Heart left ventricle (tissue), 16 donors: ENCODE measurements around the gene CHRNE. TPM values are rescaled to one million over a fixed set of nuclear protein-coding genes. Genes with fewer than 3 reads are reported as not detected.

Experiments
- ATAC-seq, 4 donors: fragments of 200-7000 bp; cut with Tn5 transposase; one replicate each; pipeline ENCODE4 v1.9.1; 2020 to 2022; ENCODE audit warnings: moderate library complexity in 4 of 4, mild to moderate bottlenecking in 3 of 4, moderate number of reproducible peaks in 1 of 4
- DNase-seq, 5 donors: peaks; one replicate each; pipeline ENCODE4 v3.0.0-alpha.2; 2020
- H3K27ac ChIP-seq, 12 donors: fragments of 200-600 bp; sonication (generic) in 4 of 12; one replicate each; pipeline versions ENCODE4 v1.5.0 to v1.8.0; 2016 to 2022; ENCODE audit warnings: mild to moderate bottlenecking in 2 of 12
- H3K27me3 ChIP-seq, 9 donors: fragments of 200-600 bp; sonication (generic) in 2 of 9; one replicate each; pipeline versions ENCODE4 v1.5.1 to v1.8.0; 2016 to 2022; ENCODE audit warnings: mild to moderate bottlenecking in 3 of 9
- H3K36me3 ChIP-seq, 9 donors: fragments of 200-600 bp; sonication (generic) in 2 of 9; one replicate each; pipeline versions ENCODE4 v1.5.0 to v1.8.0; 2018 to 2022; ENCODE audit warnings: mild to moderate bottlenecking in 2 of 9
- H3K4me1 ChIP-seq, 12 donors: fragments of 200-600 bp; sonication (generic) in 4 of 12; one replicate each; pipeline versions ENCODE4 v1.5.0 to v1.8.0; 2016 to 2022; ENCODE audit warnings: mild to moderate bottlenecking in 3 of 12
- H3K4me3 ChIP-seq, 12 donors: fragments of 200-600 bp; sonication (generic) in 4 of 12; one replicate each; pipeline versions ENCODE4 v1.5.0 to v1.8.0; 2017 to 2022; ENCODE audit warnings: mild to moderate bottlenecking in 9 of 12, moderate library complexity in 4 of 12
- H3K9me3 ChIP-seq, 12 donors: fragments of 200-600 bp; sonication (generic) in 4 of 12; one replicate each; pipeline versions ENCODE4 v1.5.0 to v1.8.0; 2016 to 2022; ENCODE audit warnings: mild to moderate bottlenecking in 1 of 12
- POLR2A ChIP-seq, 2 donors: fragments of 450-650 bp; IDR thresholded peaks; one replicate each; pipeline ENCODE4 v1.6.1; 2017; ENCODE audit warnings: antibody characterized with exemption in 2 of 2, mild to moderate bottlenecking in 2 of 2, moderate library complexity in 2 of 2
- WGBS, 4 donors: extraction: QIAGEN DNeasy Blood & Tissue Kit in 2 of 4; methylation state at CpG; one replicate each; pipeline versions ENCODE4 v1.1.5 to v1.1.7; 2013 to 2018; 5-methylcytosine and 5-hydroxymethylcytosine counted together
- intact Hi-C, 10 donors: fragments of 100-400 bp; cut with DNase I; formaldehyde crosslinking; loops; one replicate each; pipeline versions ENCODE4 v1.11.1 to v1.14.2; 2022
- polyA plus RNA-seq, 2 donors: library from polyadenylated mRNA; stranded (reverse); fragments of 200-250 nt; gene quantifications; one replicate each; pipeline ENCODE4 v1.2.3, GENCODE V29; 2013
- total RNA-seq, 9 donors: library from RNA; depleted of rRNA in 2 of 9; stranded (reverse); fragments of >200 nt in 2 of 9; fragmentation: NEBNext Ultra II Directional in 3 of 9; extraction: Animal tissue kit (Norgen Biotek cat#: 25700) in 3 of 9; gene quantifications; one replicate each; pipeline versions ENCODE4 v1.1.0 to v1.2.4, GENCODE V29; 2016 to 2023
- TF ChIP-seq, protein P1 (sequence below), 12 donors: fragments of 200-600 bp; sonication (generic) in 4 of 12; IDR thresholded peaks; one replicate each; pipeline versions ENCODE4 v1.5.0 to v1.8.0; 2018 to 2022; ENCODE audit warnings: antibody characterized with exemption in 12 of 12, mild to moderate bottlenecking in 5 of 12
- donor health status: ischemic (EF 13 %, LVEDD 7.1; RV severe dilation, severe dysfunction).
- donor health status: healthy with polysubstance abuse.
- donor health status: DM: no; HTN: yes; CAD: no.
- donor health status: DM: no; HTN: no; CAD: no.
- donor health status: ischemic (EF 25% LVEDD 6.9; RV normal size, moderate dysfunction).
- donor health status: ischemic (EF 25% LVEDD 5.7; RV mildly dilated, moderate dysfunction).
- donor health status: healthy.
- donor health status: DM: yes; HTN: yes; CAD: no.
- donor health status: ischemic (EF 35%, LVEDD 5.7; RV mildly dilated, moderate dysfunction).
- donor health status: nonischemic (EF 11% LVEDD 7.7; RV severe dilation, severe dysfunction).
- donor health status: DM: yes; HTN: yes; CAD: no.
- donor health status: PGD.
- donor health status: ischemic (EF 29% LVEDD 5.4; RV normal size, mild dysfunction).
- donor health status: nonischemic (EF 23%, LVEDD 6.1; RV moderate dilation, normal function).

The CHRNE gene
- total and polyA plus RNA-seq, 11 donors = 0.23 to 1.4 (median 0.48) TPM

GRCh38 chr17:4948166-4948930 is 45.5 kb upstream of the CHRNE start, which contains the start of gene PFN1:
TSS of gene PFN1 (minus strand) at chr17:4948530. CDS start at chr17:4948394, 136 bp downstream.
- ATAC-seq (peak; percentile 68 to 81 (median 70)), DNase-seq (peak; percentile 91 to 93 (median 92))
- intact Hi-C loops = loop anchor here in 4 of 10 donors (1.0 to 5.0 kb wide), 4 partner anchors 8 to 48 kb away; partner anchors contain the start of genes RNF167 (in 2 of the 4), SLC25A11 (in 2 of the 4), SPAG7 (in 2 of the 4) and CAMTA2 (in 1 of the 4)
- Histone ChIP-seq H3K36me3 (peaks cover 0 to 36% (median 33%) of the 10 kb centered on the region in 9 donors), H3K9me3 (no peaks in the 10 kb centered on the region), H3K27me3 (no peaks in the 10 kb centered on the region), H3K27ac (peak within 1 kb of the TSS; percentile 96 to 100 (median 99)), H3K4me3 (peak within 1 kb of the TSS; percentile 73 to 100 (median 98)), H3K4me1 (peaks cover 11 to 78% (median 48%) of the 10 kb centered on the region in 12 donors)
- 0 to 1% (median 1%) methylated on average over 21 to 59 of the region's 59 CpGs for WGBS, 4 donors
- peak in 1 of 2 donors; percentile 94 for TF ChIP-seq POLR2A (IDR thresholded peaks at IDR 0.05)
- TF ChIP-seq, protein P1, sequence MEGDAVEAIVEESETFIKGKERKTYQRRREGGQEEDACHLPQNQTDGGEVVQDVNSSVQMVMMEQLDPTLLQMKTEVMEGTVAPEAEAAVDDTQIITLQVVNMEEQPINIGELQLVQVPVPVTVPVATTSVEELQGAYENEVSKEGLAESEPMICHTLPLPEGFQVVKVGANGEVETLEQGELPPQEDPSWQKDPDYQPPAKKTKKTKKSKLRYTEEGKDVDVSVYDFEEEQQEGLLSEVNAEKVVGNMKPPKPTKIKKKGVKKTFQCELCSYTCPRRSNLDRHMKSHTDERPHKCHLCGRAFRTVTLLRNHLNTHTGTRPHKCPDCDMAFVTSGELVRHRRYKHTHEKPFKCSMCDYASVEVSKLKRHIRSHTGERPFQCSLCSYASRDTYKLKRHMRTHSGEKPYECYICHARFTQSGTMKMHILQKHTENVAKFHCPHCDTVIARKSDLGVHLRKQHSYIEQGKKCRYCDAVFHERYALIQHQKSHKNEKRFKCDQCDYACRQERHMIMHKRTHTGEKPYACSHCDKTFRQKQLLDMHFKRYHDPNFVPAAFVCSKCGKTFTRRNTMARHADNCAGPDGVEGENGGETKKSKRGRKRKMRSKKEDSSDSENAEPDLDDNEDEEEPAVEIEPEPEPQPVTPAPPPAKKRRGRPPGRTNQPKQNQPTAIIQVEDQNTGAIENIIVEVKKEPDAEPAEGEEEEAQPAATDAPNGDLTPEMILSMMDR (IDR thresholded peaks at IDR 0.05) = no peak

DNA sequence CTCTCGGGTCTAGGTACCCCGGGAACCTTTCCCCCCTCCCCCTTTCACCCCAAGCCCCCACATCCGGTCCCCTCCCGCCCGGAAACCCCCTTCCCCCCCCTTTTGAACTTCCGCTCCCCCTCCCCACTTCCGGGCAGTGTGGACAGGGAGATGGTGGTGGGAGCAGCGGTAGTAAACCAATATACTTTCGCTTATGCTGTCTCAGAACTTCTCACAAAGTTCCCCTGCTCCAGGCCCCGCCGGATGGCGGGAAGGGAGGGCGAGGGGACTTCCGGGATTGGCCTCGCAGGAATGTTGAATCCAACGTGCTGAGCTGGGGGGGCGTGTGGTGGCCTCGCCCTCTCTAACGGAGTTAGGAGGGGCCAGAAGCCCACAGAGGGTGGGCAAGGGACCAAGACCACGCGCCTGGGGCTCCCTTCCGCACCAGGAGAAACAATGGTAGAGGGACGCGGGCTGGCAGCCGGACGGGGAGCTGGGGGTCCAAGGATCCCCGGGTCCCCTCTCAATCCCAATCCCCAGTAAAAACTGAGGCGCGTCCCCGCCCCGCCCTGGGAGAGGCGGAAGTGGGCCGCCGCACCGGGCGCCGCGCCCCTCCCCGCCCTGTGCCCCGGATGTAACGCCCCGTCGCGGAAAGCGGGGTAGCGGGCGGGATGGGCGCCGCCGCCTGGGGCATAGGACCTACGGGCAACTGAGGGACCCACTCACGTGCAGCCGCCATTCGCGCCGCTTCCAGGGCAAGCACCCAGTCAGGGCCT is 44.7 kb upstream of the CHRNE start:
- intact Hi-C loops = loop anchor here in 4 of 10 donors (1.0 to 5.0 kb wide), 4 partner anchors 7 to 49 kb away; partner anchors contain the start of genes RNF167 (in 2 of the 4), SLC25A11 (in 2 of the 4), SPAG7 (in 2 of the 4) and CAMTA2 (in 1 of the 4)
- DNase-seq (peak; percentile 60 to 85 (median 70)), ATAC-seq (peak in 3 of 4 donors; percentile 27 to 32 (median 27))
- Histone ChIP-seq H3K27ac (peak overlapping the region; percentile 69 to 100 (median 99)), H3K9me3 (no peaks in the 10 kb centered on the region), H3K4me3 (peak overlapping the region; percentile 73 to 100 (median 98)), H3K4me1 (peaks cover 11 to 75% (median 48%) of the 10 kb centered on the region in 12 donors), H3K36me3 (peaks cover 0 to 44% (median 41%) of the 10 kb centered on the region in 9 donors), H3K27me3 (no peaks in the 10 kb centered on the region)
- no peak for TF ChIP-seq POLR2A (IDR thresholded peaks at IDR 0.05)
- TF ChIP-seq, protein P1 (IDR thresholded peaks at IDR 0.05) = no peak
- 0 to 2% (median 1%) methylated on average over 16 to 56 of the region's 56 CpGs for WGBS, 4 donors

DNA sequence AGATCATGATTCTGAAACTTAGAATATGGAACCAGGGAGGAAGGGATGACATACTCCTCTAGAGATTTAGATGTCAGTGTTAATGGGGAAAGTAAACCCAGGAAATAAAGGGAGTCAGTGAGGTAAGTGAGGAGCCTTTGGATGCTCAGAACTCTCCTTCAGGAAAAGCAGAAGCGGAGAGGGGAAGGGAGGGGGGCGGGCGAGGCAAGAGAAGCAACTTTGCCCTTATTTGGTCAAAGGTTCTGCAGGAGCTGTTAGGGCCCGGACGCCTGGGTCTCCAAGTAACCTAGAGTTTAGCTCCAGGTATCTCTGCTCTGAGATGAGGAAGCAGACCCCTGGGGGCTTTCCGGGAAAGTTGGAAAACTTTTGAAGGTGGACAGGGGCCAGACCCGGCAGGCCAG is 44.1 kb upstream of the CHRNE start:
- DNase-seq = peak in 2 of 5 donors; percentile 30 to 50
- H3K36me3 ChIP-seq = peaks cover 0 to 50% (median 46%) of the 10 kb centered on the region in 9 donors
- no peak for ATAC-seq
- no peaks in the 10 kb centered on the region for H3K9me3 ChIP-seq
- H3K4me3 ChIP-seq = peak overlapping the region; percentile 73 to 100 (median 98)
- no peaks in the 10 kb centered on the region for H3K27me3 ChIP-seq
- peaks cover 11 to 73% (median 47%) of the 10 kb centered on the region in 12 donors for H3K4me1 ChIP-seq
- H3K27ac ChIP-seq = peak overlapping the region; percentile 69 to 100 (median 99)
- TF ChIP-seq, protein P1 (IDR thresholded peaks at IDR 0.05) = no peak
- no peak for TF ChIP-seq POLR2A (IDR thresholded peaks at IDR 0.05)
- WGBS, 4 donors = 3 to 13% (median 6%) methylated on average over 7 of the region's 7 CpGs
- intact Hi-C loops = loop anchor here in 1 of 10 donors (5.0 kb wide), 1 partner anchor 40 kb away; the partner anchor contains the start of gene CAMTA2
